Measurements from ENCODE around the gene GMCL1.

GRCh38 chr2:69807821-69808540 is 21.5 kb upstream of the GMCL1 start:
- no peak for TF ChIP-seq CTCF (conservative IDR thresholded peaks at IDR 0.05; ENCODE audit: low read depth, low read length)
- no peak for TF ChIP-seq EZH2phosphoT487 (IDR thresholded peaks at IDR 0.05; ENCODE audit: borderline replicate concordance, low read length)
- TF ChIP-seq EZH2 (IDR thresholded peaks at IDR 0.05; ENCODE audit: low read length, unreplicated experiment): no peak
